ENCODE data around the gene LPP. TPM values are rescaled to one million over a fixed set of nuclear protein-coding genes. Genes with fewer than 3 reads are reported as not detected.
"Not testable (repeated sequence)": the region's sequence is repeated elsewhere in the genome, so short reads cannot be mapped to it uniquely, and the experiment has no call there.

Gene LPP
- total RNA-seq, 2 donors from 2014 or later = 170 to 246 TPM

GRCh38 chr3:188635258-188636042 is 481.5 kb downstream of the LPP start:
- no peak overlapping the region for H3K27ac ChIP-seq
- DNase-seq = no peak

GRCh38 chr3:188636292-188636691 is 482.3 kb downstream of the LPP start:
- not testable (repeated sequence) for DNase-seq

More at GRCh38 chr3:188635258-188636042, 481.5 kb downstream of the LPP start:
- Histone ChIP-seq H3K4me1 (no peaks in the 10 kb centered on the region), H3K4me3 (no peak overlapping the region), H3K27me3 (no peaks in the 10 kb centered on the region), H3K36me3 (no peaks in the 10 kb centered on the region), H3K9ac (ENCODE audit: low read depth in 2 of 2, low read length in 2 of 2) (no peak overlapping the region), H3K9me3 (no peaks in the 10 kb centered on the region)
- no peak for TF ChIP-seq CTCF (IDR thresholded peaks at IDR 0.05)
- intact Hi-C loops (cut with DNase I) = no loop called here

GRCh38 chr3:188641076-188641475 is 487.1 kb downstream of the LPP start:
- H3K9ac ChIP-seq (ENCODE audit: low read depth in 2 of 2, low read length in 2 of 2) = no peak overlapping the region
- no peaks in the 10 kb centered on the region for H3K27me3 ChIP-seq
- H3K9me3 ChIP-seq = no peaks in the 10 kb centered on the region
- H3K4me3 ChIP-seq = no peak overlapping the region
- DNase-seq = no peak
- intact Hi-C loops (cut with DNase I) = no loop called here
- no peak for TF ChIP-seq CTCF (IDR thresholded peaks at IDR 0.05)
- no peaks in the 10 kb centered on the region for H3K4me1 ChIP-seq
- no peak overlapping the region for H3K27ac ChIP-seq
- H3K36me3 ChIP-seq = no peaks in the 10 kb centered on the region

More at GRCh38 chr3:188636292-188636691, 482.3 kb downstream of the LPP start:
- intact Hi-C loops (cut with DNase I); H3K27ac ChIP-seq; H3K27me3 ChIP-seq; H3K4me1 ChIP-seq; H3K9me3 ChIP-seq; H3K36me3 ChIP-seq; H3K4me3 ChIP-seq; H3K9ac ChIP-seq (ENCODE audit: low read depth in 2 of 2, low read length in 2 of 2): not testable (repeated sequence)

- no peaks in the 10 kb centered on the region for H3K36me3 ChIP-seq
- H3K9me3 ChIP-seq = no peaks in the 10 kb centered on the region
- H3K4me1 ChIP-seq = no peaks in the 10 kb centered on the region
- H3K27ac ChIP-seq = no peak overlapping the region
- no peak for TF ChIP-seq CTCF (IDR thresholded peaks at IDR 0.05)
- H3K4me3 ChIP-seq = no peak overlapping the region
- DNase-seq = no peak
- intact Hi-C loops (cut with DNase I) = no loop called here
- H3K9ac ChIP-seq (ENCODE audit: low read depth in 2 of 2, low read length in 2 of 2) = no peak overlapping the region
- H3K27me3 ChIP-seq = no peaks in the 10 kb centered on the region
Observed at GRCh38 chr3:188643736-188644135, 489.8 kb downstream of the LPP start.

- no peaks in the 10 kb centered on the region for H3K9me3 ChIP-seq
- no peaks in the 10 kb centered on the region for H3K4me1 ChIP-seq
- H3K4me3 ChIP-seq = no peak overlapping the region
- no peaks in the 10 kb centered on the region for H3K36me3 ChIP-seq
- H3K27me3 ChIP-seq = no peaks in the 10 kb centered on the region
- no peak overlapping the region for H3K9ac ChIP-seq (ENCODE audit: low read depth in 2 of 2, low read length in 2 of 2)
- no peak for DNase-seq
- no peak overlapping the region for H3K27ac ChIP-seq
- TF ChIP-seq CTCF (IDR thresholded peaks at IDR 0.05) = no peak
- intact Hi-C loops (cut with DNase I) = no loop called here
Observed at GRCh38 chr3:188646592-188646991, 492.6 kb downstream of the LPP start.

- H3K9me3 ChIP-seq = no peaks in the 10 kb centered on the region
- no peak for DNase-seq
- intact Hi-C loops (cut with DNase I) = no loop called here
- no peak overlapping the region for H3K4me3 ChIP-seq
- H3K27me3 ChIP-seq = no peaks in the 10 kb centered on the region
- no peak overlapping the region for H3K9ac ChIP-seq (ENCODE audit: low read depth in 2 of 2, low read length in 2 of 2)
- H3K4me1 ChIP-seq = no peaks in the 10 kb centered on the region
- TF ChIP-seq CTCF (IDR thresholded peaks at IDR 0.05) = no peak
- no peaks in the 10 kb centered on the region for H3K36me3 ChIP-seq
- H3K27ac ChIP-seq = no peak overlapping the region
Observed at GRCh38 chr3:188647237-188647636, 493.3 kb downstream of the LPP start.

Data from colonic mucosa (tissue), 4 donors.